Measurements from ENCODE around the gene MRAP2. TPM values are rescaled to one million over a fixed set of nuclear protein-coding genes. Genes with fewer than 3 reads are reported as not detected.

MRAP2 gene
- total RNA-seq, 1 experiment from 2014 or later = 2.5 TPM

GRCh38 chr6:84086056-84086455 lies 52.5 kb downstream of the MRAP2 start:
- Histone ChIP-seq H3K27me3 (ENCODE audit: control insufficient read depth, insufficient read depth, low read length) (peaks cover 5% of the 10 kb centered on the region; the same call in 1 of the 2 replicates), H3K9me3 (ENCODE audit: control insufficient read depth, insufficient read depth, low read depth, low read length) (no peaks in the 10 kb centered on the region), H3K4me1 (ENCODE audit: control insufficient read depth, insufficient read depth, low read length) (no peaks in the 10 kb centered on the region), H3K4me3 (ENCODE audit: low read depth in 2 of 2, low read length in 2 of 2) (no peak overlapping the region), H3K36me3 (ENCODE audit: control insufficient read depth, insufficient read depth, low read length) (no peaks in the 10 kb centered on the region), H3K27ac (ENCODE audit: low read length) (no peak overlapping the region)
- no peak for TF ChIP-seq REST (IDR thresholded peaks at IDR 0.05; ENCODE audit: insufficient read depth in 1 of 2, low read depth in 2 of 2, low read length in 1 of 2)
- no peak for TF ChIP-seq CTCF (IDR thresholded peaks at IDR 0.05)
- DNase-seq (ENCODE audit: low read depth, low spot score) = no peak
- intact Hi-C loops (cut with micrococcal nuclease; ENCODE audit: unreplicated experiment) (no loop called here), in situ Hi-C loops (cut with HindIII; ENCODE audit: low pct_unique_long_range_greater_than_20kb, low sequenced_read_pairs) (no loop called here)
- CTCF ChIA-PET = interaction anchor here (0.7 kb wide), 1 partner anchor 216 kb away, joined by 3 read pairs; no protein-coding TSS in a partner anchor
- POLR2A ChIA-PET = no interaction called here
- BruUV-seq (replicated peaks) = no TSS peak
- ATAC-seq = no peak

- in situ Hi-C loops (cut with HindIII; ENCODE audit: low pct_unique_long_range_greater_than_20kb, low sequenced_read_pairs) (no loop called here), intact Hi-C loops (cut with micrococcal nuclease; ENCODE audit: unreplicated experiment) (no loop called here)
- no peaks in the 10 kb centered on the region for H3K36me3 ChIP-seq (ENCODE audit: control insufficient read depth, insufficient read depth, low read length)
- POLR2A ChIA-PET = no interaction called here
- TF ChIP-seq POLR2AphosphoS5 (IDR thresholded peaks at IDR 0.05; ENCODE audit: low read depth, low read length) (no peak), SIN3A (IDR thresholded peaks at IDR 0.05; ENCODE audit: borderline replicate concordance, insufficient read depth, low read depth, low read length) (no peak), TCF7L2 (IDR thresholded peaks at IDR 0.05; ENCODE audit: low read depth, low read length) (no peak), CTCF (IDR thresholded peaks at IDR 0.05) (no peak), REST (IDR thresholded peaks at IDR 0.05; ENCODE audit: insufficient read depth in 1 of 2, low read depth in 2 of 2, low read length in 1 of 2) (no peak)
- H3K4me1 ChIP-seq (ENCODE audit: control insufficient read depth, insufficient read depth, low read length) = no peaks in the 10 kb centered on the region
- no TSS peak for BruUV-seq (replicated peaks)
- DNase-seq (ENCODE audit: low read depth, low spot score) (no peak), ATAC-seq (no peak)
- no peak overlapping the region for H3K4me3 ChIP-seq (ENCODE audit: low read depth in 2 of 2, low read length in 2 of 2)
- CTCF ChIA-PET = no interaction called here
- no peaks in the 10 kb centered on the region for H3K9me3 ChIP-seq (ENCODE audit: control insufficient read depth, insufficient read depth, low read depth, low read length)
- peaks cover 5% of the 10 kb centered on the region; the same call in 1 of the 2 replicates for H3K27me3 ChIP-seq (ENCODE audit: control insufficient read depth, insufficient read depth, low read length)
- H3K27ac ChIP-seq (ENCODE audit: low read length) = no peak overlapping the region
Measured at GRCh38 chr6:84086545-84087429, 53.2 kb downstream of the MRAP2 start.
